ENCODE measurements around the gene ADTRP. TPM values are rescaled to one million over a fixed set of nuclear protein-coding genes. Genes with fewer than 3 reads are reported as not detected.

ADTRP gene
- total and polyA plus RNA-seq, 2 donors (not counting 1 experiment from before 2014, with no cell fraction given) = 0.18 to 1.2 TPM

- Mint-ChIP-seq H3K27ac (no peak overlapping the region), H3K9me3 (ENCODE audit: insufficient read depth) (no peaks in the 10 kb centered on the region), H3K4me1 (no peaks in the 10 kb centered on the region), H3K4me3 (no peak overlapping the region), H3K27me3 (peaks cover 42% of the 10 kb centered on the region)
- no peak overlapping the region for H3K9ac ChIP-seq (ENCODE audit: low read length)
- 93% methylated on average over 3 of the region's 8 CpGs for WGBS (ENCODE audit: insufficient coverage)
- H4K20me1 ChIP-seq (ENCODE audit: control insufficient read depth, insufficient read depth, low read length, poor library complexity, severe bottlenecking) = no peaks in the 10 kb centered on the region
- H3K36me3 ChIP-seq (replicated peaks in 1 of 2; ENCODE audit: control extremely low read depth in 1 of 2, control insufficient read depth in 1 of 2, extremely low read depth in 1 of 2, insufficient read depth in 2 of 2, low read length in 1 of 2) = no peaks in the 10 kb centered on the region
- H3K27ac ChIP-seq (ENCODE audit: low read length in 2 of 2) = no peak overlapping the region
- ChIA-PET POLR2A (no interaction called here), CTCF (no interaction called here)
- H2AFZ ChIP-seq (ENCODE audit: insufficient read depth, low read depth, low read length, poor library complexity, severe bottlenecking) = no peak overlapping the region
- no peaks in the 10 kb centered on the region for H3K4me1 ChIP-seq (ENCODE audit: control insufficient read depth in 2 of 2, insufficient read depth in 2 of 2, low read length in 2 of 2)
- H3K9me3 ChIP-seq (ENCODE audit: control extremely low read depth in 1 of 3, control insufficient read depth in 2 of 3, insufficient read depth in 1 of 3, low read length in 2 of 3) = no peaks in the 10 kb centered on the region
- ATAC-seq (ENCODE audit: low read depth) = no peak
- H3K4me2 ChIP-seq (replicated peaks; ENCODE audit: low read depth, low read length, poor library complexity, severe bottlenecking) = no peak overlapping the region
- DNase-seq = no peak
- no peaks in the 10 kb centered on the region for H3K79me2 ChIP-seq (ENCODE audit: control insufficient read depth, insufficient read depth, low read length)
- no peak overlapping the region for H3K4me3 ChIP-seq (ENCODE audit: control extremely low read depth in 1 of 5, extremely low read depth in 1 of 5, insufficient read depth in 1 of 5, low read depth in 2 of 5, low read length in 4 of 5)
- TF ChIP-seq EZH2 (IDR thresholded peaks at IDR 0.05; ENCODE audit: borderline replicate concordance, insufficient read depth, low read depth, low read length, poor library complexity, severe bottlenecking) = no peak
- TF ChIP-seq CTCF (IDR thresholded peaks at IDR 0.05) = no peak
- peaks cover 0 to 2% (median 1%) of the 10 kb centered on the region in 4 experiments for H3K27me3 ChIP-seq (replicated peaks in 1 of 4; ENCODE audit: control extremely low read depth in 1 of 4, control insufficient read depth in 3 of 4, insufficient read depth in 4 of 4, low read length in 3 of 4)
- intact Hi-C loops (cut with micrococcal nuclease) = no loop called here
These were observed 11.8 kb downstream of the ADTRP start for GRCh38 chr6:11766589-11767450.

GRCh38 chr6:11766043-11766442 is 12.6 kb downstream of the ADTRP start:
- H3K4me3 ChIP-seq (ENCODE audit: control extremely low read depth in 1 of 5, extremely low read depth in 1 of 5, insufficient read depth in 1 of 5, low read depth in 2 of 5, low read length in 4 of 5) = no peak overlapping the region
- CTCF ChIA-PET = no interaction called here
- H4K20me1 ChIP-seq (ENCODE audit: control insufficient read depth, insufficient read depth, low read length, poor library complexity, severe bottlenecking) = no peaks in the 10 kb centered on the region
- H3K79me2 ChIP-seq (ENCODE audit: control insufficient read depth, insufficient read depth, low read length) = no peaks in the 10 kb centered on the region
- no peak overlapping the region for H2AFZ ChIP-seq (ENCODE audit: insufficient read depth, low read depth, low read length, poor library complexity, severe bottlenecking)
- ATAC-seq (ENCODE audit: low read depth) (no peak), DNase-seq (no peak)
- peaks cover 0 to 2% (median 1%) of the 10 kb centered on the region in 4 experiments for H3K27me3 ChIP-seq (replicated peaks in 1 of 4; ENCODE audit: control extremely low read depth in 1 of 4, control insufficient read depth in 3 of 4, insufficient read depth in 4 of 4, low read length in 3 of 4)
- no peaks in the 10 kb centered on the region for H3K9me3 ChIP-seq (ENCODE audit: control extremely low read depth in 1 of 3, control insufficient read depth in 2 of 3, insufficient read depth in 1 of 3, low read length in 2 of 3)
- POLR2A ChIA-PET = no interaction called here
- H3K36me3 ChIP-seq (replicated peaks in 1 of 2; ENCODE audit: control extremely low read depth in 1 of 2, control insufficient read depth in 1 of 2, extremely low read depth in 1 of 2, insufficient read depth in 2 of 2, low read length in 1 of 2) = no peaks in the 10 kb centered on the region
- H3K9ac ChIP-seq (ENCODE audit: low read length) = no peak overlapping the region
- WGBS (ENCODE audit: insufficient coverage) = no CpG with 5 or more reads among the region's 2 CpGs
- H3K4me2 ChIP-seq (replicated peaks; ENCODE audit: low read depth, low read length, poor library complexity, severe bottlenecking) = no peak overlapping the region
- intact Hi-C loops (cut with micrococcal nuclease) = no loop called here
- H3K27me3 Mint-ChIP-seq = peaks cover 44% of the 10 kb centered on the region
- no peaks in the 10 kb centered on the region for H3K4me1 Mint-ChIP-seq
- TF ChIP-seq CTCF (IDR thresholded peaks at IDR 0.05) = no peak
- no peaks in the 10 kb centered on the region for H3K9me3 Mint-ChIP-seq (ENCODE audit: insufficient read depth)
- H3K27ac ChIP-seq (ENCODE audit: low read length in 2 of 2) = no peak overlapping the region
- no peak overlapping the region for H3K27ac Mint-ChIP-seq
- no peak overlapping the region for H3K4me3 Mint-ChIP-seq
- H3K4me1 ChIP-seq (ENCODE audit: control insufficient read depth in 2 of 2, insufficient read depth in 2 of 2, low read length in 2 of 2) = no peaks in the 10 kb centered on the region

Measured in B cell (primary cell).